HL-60 (cell line): ENCODE results near the gene KLK7.

Experiments
- DNase-seq, 2 experiments: peaks; one replicate each; pipeline ENCODE4 v3.0.0-alpha.2; 2010 to 2020; ENCODE audit warnings: low read depth in 1 of 2, low spot score in 1 of 2
- H3K27ac ChIP-seq: fragments of 250-450 bp; sonication (Bioruptor Pico); replicated peaks from 2 replicates; pipeline ENCODE4 v1.5.1; 2020; ENCODE audit warnings: mild to moderate bottlenecking, moderate library complexity
- H3K27me3 ChIP-seq: fragments of 250-450 bp; sonication (Bioruptor Pico); 2 replicates; pipeline ENCODE4 v1.5.1; 2021; ENCODE audit warnings: mild to moderate bottlenecking, moderate library complexity; ENCODE audit not compliant: insufficient read depth, poor library complexity, severe bottlenecking
- H3K4me3 ChIP-seq: replicated peaks from 2 replicates; pipeline ENCODE4 v1.5.1; 2011; ENCODE audit warnings: mild to moderate bottlenecking, control low read depth, low read length; ENCODE audit not compliant: insufficient read depth
- GABPA ChIP-seq: IDR thresholded peaks from 2 replicates; pipeline ENCODE4 v1.6.1; 2012; ENCODE audit warnings: low read depth
- POLR2AphosphoS5 ChIP-seq: IDR thresholded peaks from 2 replicates; pipeline ENCODE4 v1.6.1; 2012; ENCODE audit warnings: low read depth
- SPI1 ChIP-seq: IDR thresholded peaks from 2 replicates; pipeline ENCODE4 v1.6.1; 2012; ENCODE audit warnings: low read depth, mild to moderate bottlenecking, borderline replicate concordance
- TF ChIP-seq, protein P1 (sequence below): IDR thresholded peaks from 2 replicates; pipeline ENCODE4 v1.6.1; 2012; ENCODE audit warnings: low read depth; ENCODE audit not compliant: insufficient replicate concordance
- TF ChIP-seq, protein P2 (sequence below): IDR thresholded peaks from one replicate; pipeline ENCODE4 v1.5.1; 2011; ENCODE audit warnings: low read length, control low read depth, inconsistent platforms; ENCODE audit not compliant: insufficient read depth

Gene KLK7

DNA sequence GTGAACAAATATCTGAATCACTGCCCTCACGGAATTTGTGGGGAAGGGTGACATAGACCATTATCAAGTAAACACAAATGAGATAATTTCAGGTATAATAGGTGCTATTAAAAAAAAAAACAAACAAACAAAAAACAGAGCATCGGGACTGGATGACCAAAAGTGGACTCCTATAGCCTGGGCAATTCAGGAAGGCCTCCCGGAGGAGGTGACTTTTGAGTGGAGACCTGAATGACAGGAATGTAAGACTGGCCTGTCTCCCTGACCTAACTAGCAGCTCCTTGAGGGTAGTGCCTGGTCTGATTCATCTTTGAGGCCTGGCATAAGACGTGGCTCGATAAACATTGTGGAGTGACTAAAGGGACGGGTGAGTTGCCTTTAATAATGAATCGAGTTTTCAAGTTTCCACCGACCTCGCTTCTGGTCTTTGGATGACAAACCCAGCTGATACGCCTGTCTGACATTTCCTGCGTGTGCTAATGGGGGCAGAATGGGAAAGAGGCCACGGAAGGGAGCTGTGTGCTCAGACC, 29.0 kb upstream of the KLK7 start:
- peaks cover 14% of the 10 kb centered on the region for H3K27me3 ChIP-seq
- no peak for DNase-seq
- H3K27ac ChIP-seq = no peak overlapping the region
- no peak overlapping the region for H3K4me3 ChIP-seq
- TF ChIP-seq, protein P1, sequence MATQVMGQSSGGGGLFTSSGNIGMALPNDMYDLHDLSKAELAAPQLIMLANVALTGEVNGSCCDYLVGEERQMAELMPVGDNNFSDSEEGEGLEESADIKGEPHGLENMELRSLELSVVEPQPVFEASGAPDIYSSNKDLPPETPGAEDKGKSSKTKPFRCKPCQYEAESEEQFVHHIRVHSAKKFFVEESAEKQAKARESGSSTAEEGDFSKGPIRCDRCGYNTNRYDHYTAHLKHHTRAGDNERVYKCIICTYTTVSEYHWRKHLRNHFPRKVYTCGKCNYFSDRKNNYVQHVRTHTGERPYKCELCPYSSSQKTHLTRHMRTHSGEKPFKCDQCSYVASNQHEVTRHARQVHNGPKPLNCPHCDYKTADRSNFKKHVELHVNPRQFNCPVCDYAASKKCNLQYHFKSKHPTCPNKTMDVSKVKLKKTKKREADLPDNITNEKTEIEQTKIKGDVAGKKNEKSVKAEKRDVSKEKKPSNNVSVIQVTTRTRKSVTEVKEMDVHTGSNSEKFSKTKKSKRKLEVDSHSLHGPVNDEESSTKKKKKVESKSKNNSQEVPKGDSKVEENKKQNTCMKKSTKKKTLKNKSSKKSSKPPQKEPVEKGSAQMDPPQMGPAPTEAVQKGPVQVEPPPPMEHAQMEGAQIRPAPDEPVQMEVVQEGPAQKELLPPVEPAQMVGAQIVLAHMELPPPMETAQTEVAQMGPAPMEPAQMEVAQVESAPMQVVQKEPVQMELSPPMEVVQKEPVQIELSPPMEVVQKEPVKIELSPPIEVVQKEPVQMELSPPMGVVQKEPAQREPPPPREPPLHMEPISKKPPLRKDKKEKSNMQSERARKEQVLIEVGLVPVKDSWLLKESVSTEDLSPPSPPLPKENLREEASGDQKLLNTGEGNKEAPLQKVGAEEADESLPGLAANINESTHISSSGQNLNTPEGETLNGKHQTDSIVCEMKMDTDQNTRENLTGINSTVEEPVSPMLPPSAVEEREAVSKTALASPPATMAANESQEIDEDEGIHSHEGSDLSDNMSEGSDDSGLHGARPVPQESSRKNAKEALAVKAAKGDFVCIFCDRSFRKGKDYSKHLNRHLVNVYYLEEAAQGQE = no peak
- TF ChIP-seq, protein P2, sequence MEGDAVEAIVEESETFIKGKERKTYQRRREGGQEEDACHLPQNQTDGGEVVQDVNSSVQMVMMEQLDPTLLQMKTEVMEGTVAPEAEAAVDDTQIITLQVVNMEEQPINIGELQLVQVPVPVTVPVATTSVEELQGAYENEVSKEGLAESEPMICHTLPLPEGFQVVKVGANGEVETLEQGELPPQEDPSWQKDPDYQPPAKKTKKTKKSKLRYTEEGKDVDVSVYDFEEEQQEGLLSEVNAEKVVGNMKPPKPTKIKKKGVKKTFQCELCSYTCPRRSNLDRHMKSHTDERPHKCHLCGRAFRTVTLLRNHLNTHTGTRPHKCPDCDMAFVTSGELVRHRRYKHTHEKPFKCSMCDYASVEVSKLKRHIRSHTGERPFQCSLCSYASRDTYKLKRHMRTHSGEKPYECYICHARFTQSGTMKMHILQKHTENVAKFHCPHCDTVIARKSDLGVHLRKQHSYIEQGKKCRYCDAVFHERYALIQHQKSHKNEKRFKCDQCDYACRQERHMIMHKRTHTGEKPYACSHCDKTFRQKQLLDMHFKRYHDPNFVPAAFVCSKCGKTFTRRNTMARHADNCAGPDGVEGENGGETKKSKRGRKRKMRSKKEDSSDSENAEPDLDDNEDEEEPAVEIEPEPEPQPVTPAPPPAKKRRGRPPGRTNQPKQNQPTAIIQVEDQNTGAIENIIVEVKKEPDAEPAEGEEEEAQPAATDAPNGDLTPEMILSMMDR = no peak
- TF ChIP-seq SPI1 = no peak
- no peak for TF ChIP-seq POLR2AphosphoS5
- TF ChIP-seq GABPA = no peak

DNA sequence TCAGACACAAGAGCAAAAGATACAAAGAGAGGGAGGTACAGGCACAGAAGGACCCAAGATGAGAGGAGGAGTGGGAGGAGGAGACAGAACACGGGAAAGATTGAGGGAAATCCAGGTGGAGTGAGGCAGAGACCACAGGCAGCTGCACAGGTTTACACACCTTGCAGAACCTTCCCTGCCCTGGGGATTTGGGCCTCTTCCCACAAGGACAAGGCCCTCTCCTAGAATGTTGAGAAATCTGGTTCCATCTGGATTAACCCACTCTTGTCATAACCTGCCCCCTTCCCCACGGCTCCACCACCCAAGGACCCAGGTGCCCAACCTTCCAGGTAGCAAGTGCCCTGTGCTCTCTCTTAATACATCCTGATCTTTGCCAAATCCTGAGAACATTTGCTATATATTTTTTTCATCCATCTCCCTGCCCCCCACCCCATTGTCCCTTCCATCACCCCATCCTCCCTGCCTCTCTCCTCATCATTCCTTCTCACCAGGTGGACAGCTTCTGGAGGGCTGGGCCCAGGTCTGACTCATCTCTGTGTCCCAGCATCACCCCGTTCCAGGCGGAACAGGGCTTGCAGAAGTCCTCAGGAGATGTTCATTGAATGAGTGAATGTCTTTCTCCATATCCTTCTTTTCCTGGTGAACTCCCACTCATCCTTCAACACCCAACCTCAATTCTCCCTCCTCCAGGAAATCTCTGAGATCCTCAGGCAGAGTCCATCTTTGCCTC, 26.5 kb upstream of the KLK7 start:
- TF ChIP-seq, protein P2 = no peak
- TF ChIP-seq GABPA (no peak), SPI1 (no peak), POLR2AphosphoS5 (no peak)
- TF ChIP-seq, protein P1 = no peak
- H3K27me3 ChIP-seq = no peaks in the 10 kb centered on the region
- no peak overlapping the region for H3K27ac ChIP-seq
- no peak overlapping the region for H3K4me3 ChIP-seq
- DNase-seq = no peak

DNA sequence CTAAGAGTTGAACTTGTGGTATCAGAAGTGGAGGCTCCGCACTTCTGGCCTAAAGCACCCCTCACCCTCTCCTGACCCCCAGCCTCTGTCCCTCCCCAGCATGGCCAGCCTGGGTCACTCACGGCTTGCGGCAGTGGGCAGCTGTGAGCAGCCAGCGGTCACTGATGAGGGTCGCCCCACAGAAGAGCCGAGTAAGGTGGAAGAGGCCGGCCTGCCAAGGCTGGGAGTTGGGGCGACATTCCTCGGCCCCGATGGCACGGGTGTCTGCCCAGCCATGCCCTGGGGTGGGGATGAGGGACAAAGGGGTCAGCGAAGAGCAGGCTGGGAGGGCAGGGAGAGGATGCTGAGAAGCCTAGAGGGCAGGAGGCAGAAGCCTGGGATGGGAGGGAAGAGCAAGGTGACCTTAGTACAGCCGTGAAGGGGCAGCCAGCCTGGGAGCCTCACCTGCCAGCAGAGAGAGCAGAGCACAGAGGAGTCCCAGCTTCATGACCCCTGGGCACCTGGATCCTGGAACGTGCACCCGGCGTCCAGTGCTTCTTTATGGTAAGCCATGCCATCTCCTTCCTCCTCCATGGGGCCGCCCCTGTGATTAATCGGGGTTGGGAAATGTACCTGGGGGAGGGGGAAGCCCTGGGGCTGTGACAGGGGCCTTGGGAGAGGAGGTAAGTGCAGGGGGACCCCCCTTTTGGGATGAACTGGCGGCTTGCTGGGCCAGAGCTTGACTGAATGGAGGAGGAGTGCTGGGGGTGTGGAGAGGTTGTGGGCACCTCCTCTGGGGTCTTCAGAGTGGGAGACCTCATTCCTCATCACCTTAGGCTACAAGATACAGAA, 25.6 kb upstream of the KLK7 start:
- no peak for DNase-seq
- TF ChIP-seq POLR2AphosphoS5 (no peak), GABPA (no peak), SPI1 (no peak)
- TF ChIP-seq, protein P1 = no peak
- TF ChIP-seq, protein P2 = no peak
- Histone ChIP-seq H3K27me3 (no peaks in the 10 kb centered on the region), H3K27ac (no peak overlapping the region), H3K4me3 (no peak overlapping the region)
